ENCODE data around the gene DPP7. TPM values are rescaled to one million over a fixed set of nuclear protein-coding genes. Genes with fewer than 3 reads are reported as not detected.

Gene DPP7
- total and polyA plus RNA-seq, 10 of the 15 experiments (the other 5 are each of a cell fraction or from before 2014, with no cell fraction given), result 0.68 to 245 (median 106) TPM

- no peak for TF ChIP-seq BCLAF1 (IDR thresholded peaks at IDR 0.05)
- TF ChIP-seq HDAC6 (IDR thresholded peaks at IDR 0.05; ENCODE audit: unreplicated experiment), result peak; percentile 26
- no peak for TF ChIP-seq IRF3 (IDR thresholded peaks at IDR 0.05)
- TF ChIP-seq NKRF (conservative IDR thresholded peaks at IDR 0.05), result peak; percentile 96
- TF ChIP-seq RB1 (IDR thresholded peaks at IDR 0.05; ENCODE audit: borderline replicate concordance), result peak; percentile 82; the same call in 1 of the 2 replicates
- peak in 1 of 2 experiments; percentile 73; a peak in 1 of 3 replicates for TF ChIP-seq EGR1 (IDR thresholded peaks at IDR 0.05; ENCODE audit: borderline replicate concordance in 1 of 2, low read depth in 2 of 2, low read length in 2 of 2)
- TF ChIP-seq ZBTB40 (IDR thresholded peaks at IDR 0.05; ENCODE audit: borderline replicate concordance), result no peak
- 0 out of 2 replicates have a peak, but pooled peaks have one; percentile 39 for TF ChIP-seq ZNF24 (IDR thresholded peaks at IDR 0.05)
- no peak for TF ChIP-seq MEF2B (IDR thresholded peaks at IDR 0.05; ENCODE audit: partially characterized antibody, poor library complexity, severe bottlenecking)
- TF ChIP-seq ZSCAN29 (IDR thresholded peaks at IDR 0.05), result no peak
- no peak for TF ChIP-seq CTCF (IDR thresholded peaks at IDR 0.05 in 2 of 3, conservative IDR thresholded peaks at IDR 0.05 in 1 of 3; ENCODE audit: control insufficient read depth in 2 of 3, extremely low read depth in 1 of 3, insufficient read depth in 1 of 3, low read depth in 3 of 3, low read length in 3 of 3)
- peak; percentile 64; the same call in 1 of the 2 replicates for TF ChIP-seq ZNF217 (IDR thresholded peaks at IDR 0.05)
- TF ChIP-seq POLR2A (IDR thresholded peaks at IDR 0.05; ENCODE audit: low read depth, low read length), result peak; percentile 87
Measured at GRCh38 chr9:137114613-137115393, at the start of gene DPP7 (continued).
